GM18502 (cell line): ENCODE results near the gene IQUB.
"Not testable (repeated sequence)": the region's sequence is repeated elsewhere in the genome, so short reads cannot be mapped to it uniquely, and the experiment has no call there.

Experiments
- ATAC-seq: cut with Tn5 transposase; IDR thresholded peaks from one replicate; pipeline ENCODE4 v1.9.1; 2021; ENCODE audit warnings: mild to moderate bottlenecking; ENCODE audit not compliant: unreplicated experiment, poor library complexity

The IQUB gene

GRCh38 chr7:123548406-123548805 lies 14.0 kb upstream of the IQUB start:
- ATAC-seq: no peak

GRCh38 chr7:123539871-123540270 lies 5.5 kb upstream of the IQUB start:
- ATAC-seq: no peak

- ATAC-seq: no peak
Measured at GRCh38 chr7:123538897-123539296, 4.5 kb upstream of the IQUB start.

DNA sequence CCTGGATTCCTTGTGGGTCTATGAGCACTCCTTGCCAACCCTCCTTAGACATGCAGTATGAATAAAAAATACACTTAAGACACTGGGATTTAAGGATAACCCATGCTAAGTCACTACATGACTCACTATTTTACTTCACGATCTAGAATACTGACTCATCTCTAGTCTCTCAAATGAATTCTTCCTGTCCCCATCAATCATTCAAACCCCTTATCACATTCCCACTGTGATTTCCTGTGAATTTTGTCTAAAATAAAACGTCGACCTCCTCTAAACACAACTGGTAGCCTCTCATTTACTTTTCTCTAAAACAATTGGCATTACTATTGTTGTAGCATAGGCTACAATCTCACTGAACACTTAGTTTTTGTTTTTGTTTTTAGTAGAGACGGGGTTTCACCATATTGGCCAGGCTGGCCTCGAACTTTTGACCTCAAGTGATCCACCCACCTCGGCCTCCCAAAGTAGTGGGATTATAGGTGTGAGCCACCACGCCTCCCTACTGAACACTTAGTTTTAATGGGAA lies 3.9 kb upstream of the IQUB start:
- no peak for ATAC-seq

GRCh38 chr7:123537026-123537642 lies 2.7 kb upstream of the IQUB start:
- ATAC-seq: no peak

DNA sequence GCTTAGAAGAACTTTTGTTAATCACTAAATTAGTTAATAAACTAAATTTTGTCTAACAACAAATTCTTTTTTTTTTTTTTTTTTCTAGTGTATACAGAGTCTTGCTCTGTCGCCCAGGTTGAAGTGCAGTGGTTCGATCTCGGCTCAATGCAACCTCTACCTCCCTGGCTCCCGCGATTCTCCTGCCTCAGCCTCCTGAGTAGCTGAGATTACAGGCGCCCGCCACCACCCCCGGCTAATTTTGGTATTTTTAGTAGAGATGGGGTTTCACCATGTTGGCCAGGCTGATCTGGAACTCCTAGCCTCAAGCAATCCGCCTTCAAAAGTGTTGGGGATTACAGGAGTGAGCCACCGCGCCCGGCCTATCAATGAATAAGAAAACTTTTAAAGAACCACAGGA lies 1.1 kb upstream of the IQUB start:
- ATAC-seq: no peak

- ATAC-seq: peak; percentile 14
Measured at GRCh38 chr7:123533929-123534382, 439 bp downstream of the IQUB start.

DNA sequence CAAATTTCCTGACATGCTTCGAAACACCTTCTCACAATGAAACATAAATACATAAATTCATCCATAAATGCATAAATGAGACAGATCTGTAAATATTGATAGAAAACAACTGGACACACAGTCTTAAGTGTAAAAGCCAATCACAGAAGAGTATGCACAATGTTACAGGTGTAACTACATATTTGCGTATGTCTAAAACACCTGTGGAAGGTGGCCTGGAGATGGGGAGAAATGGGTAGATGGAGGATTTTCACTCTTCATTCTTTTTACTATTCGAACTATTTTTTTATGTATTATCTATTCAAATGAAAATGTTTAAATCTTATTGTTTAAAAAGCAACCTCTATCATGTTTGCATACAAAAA lies 860 bp downstream of the IQUB start:
- no peak for ATAC-seq

DNA sequence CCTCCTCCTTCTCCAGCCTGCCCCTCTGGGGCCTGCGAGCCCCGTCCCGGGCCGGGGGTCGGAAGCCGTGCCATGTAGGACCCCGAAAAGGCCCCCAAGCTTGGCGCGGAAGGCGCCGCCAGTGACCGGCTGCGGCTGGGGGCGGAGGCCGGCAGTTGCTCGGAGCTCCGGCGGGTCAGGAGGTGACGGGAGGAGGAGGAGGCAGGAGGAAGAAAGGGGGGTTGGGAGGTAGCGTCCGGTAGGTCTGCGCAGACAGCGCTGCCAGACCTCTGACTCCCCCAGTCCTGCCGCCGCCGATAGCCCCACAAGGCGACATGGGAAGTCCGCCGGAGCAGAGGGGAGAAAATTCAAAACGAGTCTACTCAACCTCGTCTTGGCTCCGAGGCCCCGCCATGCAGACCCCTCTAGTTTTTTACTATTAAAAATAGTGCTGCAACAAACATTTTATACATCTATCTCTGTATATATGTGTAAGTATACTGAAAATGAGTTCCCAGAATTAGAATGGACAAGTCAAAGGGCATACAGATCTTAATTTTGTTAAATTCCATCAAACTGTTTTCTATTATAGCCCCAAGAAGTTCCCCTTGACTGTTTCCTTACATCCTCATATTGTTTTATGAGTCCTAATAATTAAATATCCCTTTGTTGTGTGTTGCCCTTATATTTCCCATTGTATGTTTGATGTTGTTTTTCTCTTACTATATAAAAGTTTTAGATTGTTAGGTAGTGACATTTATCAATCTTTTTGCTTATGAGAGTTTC lies 1.4 kb downstream of the IQUB start:
- ATAC-seq: peak; percentile 18

DNA sequence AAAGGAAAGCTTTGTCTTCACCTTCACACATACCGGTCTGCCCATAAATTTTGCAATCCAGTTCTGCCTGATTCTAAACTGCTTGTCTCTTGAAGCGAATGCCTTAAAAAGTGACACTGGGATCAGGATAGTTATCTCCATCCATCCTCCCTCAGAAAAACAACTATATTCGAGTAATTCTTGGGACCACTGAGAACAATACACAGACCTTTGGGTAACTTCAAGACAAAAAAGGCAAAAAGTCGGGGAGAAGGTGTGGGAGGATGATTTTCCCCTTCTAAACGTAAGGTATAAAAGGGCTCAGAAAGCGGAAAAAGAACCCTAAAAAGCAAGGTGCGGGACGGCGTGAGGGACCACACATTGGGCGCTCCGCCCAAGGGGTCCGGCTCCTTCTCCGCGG lies 2.1 kb downstream of the IQUB start:
- peak; percentile 8 for ATAC-seq

DNA sequence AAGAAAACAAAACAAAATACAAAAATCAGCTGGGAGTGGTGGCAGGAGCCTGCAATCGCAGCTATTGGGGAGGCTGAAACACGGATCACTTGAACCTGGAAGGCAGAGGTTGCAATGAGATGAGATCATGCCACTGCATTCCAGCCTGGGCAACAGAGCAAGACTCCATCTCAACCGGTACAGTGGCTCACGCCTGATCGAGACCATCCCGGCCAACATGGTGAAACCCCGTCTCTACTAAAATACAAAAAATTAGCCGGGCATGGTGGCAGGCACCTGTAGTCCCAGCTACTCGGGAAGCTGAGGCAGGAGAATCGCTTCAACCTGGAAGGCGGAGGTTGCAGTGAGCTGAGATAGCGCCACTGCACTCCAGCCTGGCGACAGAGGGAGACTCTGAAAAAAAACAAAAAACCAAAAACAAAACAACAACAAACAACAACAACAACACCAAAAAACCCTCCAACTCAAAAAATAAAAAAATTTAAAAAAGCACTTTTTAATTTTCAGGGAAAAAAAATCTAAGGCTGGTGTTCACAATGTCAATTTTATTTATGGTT lies 4.3 kb downstream of the IQUB start:
- ATAC-seq: not testable (repeated sequence)

- ATAC-seq: no peak
Measured at GRCh38 chr7:123528265-123528664, 6.1 kb downstream of the IQUB start.

GRCh38 chr7:123527712-123528225 lies 6.6 kb downstream of the IQUB start:
- ATAC-seq: not testable (repeated sequence)

GRCh38 chr7:123526533-123526932 lies 7.9 kb downstream of the IQUB start:
- not testable (repeated sequence) for ATAC-seq

- no peak for ATAC-seq
Measured at GRCh38 chr7:123522066-123522465, 12.3 kb downstream of the IQUB start.

GRCh38 chr7:123505221-123505620 lies 29.2 kb downstream of the IQUB start:
- no peak for ATAC-seq

GRCh38 chr7:123502201-123502600 lies 32.2 kb downstream of the IQUB start:
- ATAC-seq: no peak

DNA sequence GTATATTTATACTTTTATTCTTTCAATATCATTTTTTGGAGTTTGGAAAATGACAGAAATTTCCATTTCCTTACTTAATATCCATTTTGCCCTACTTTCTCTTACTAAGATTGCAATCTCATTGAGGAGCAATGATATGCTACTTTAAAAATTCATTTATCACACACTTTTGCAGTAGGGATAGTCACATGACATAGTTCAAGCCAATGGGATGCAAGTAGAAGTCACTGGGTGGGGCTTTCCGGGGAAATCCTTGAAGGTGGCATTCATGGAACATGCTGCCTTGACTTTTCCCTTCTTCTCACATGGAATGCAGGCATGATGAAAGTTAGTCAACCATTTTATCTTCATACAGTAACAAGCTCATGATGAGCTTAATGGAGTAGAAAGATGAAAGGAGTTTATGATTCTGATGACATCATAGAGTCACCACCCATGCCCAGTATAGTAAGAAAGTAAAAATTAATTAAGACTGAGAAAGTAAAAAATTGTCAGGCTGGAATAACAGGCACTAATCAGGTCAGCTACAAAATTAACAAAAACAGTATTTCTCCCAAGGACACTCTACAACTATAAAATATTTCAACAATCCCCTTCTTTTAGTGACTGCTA lies 33.4 kb downstream of the IQUB start:
- no peak for ATAC-seq

DNA sequence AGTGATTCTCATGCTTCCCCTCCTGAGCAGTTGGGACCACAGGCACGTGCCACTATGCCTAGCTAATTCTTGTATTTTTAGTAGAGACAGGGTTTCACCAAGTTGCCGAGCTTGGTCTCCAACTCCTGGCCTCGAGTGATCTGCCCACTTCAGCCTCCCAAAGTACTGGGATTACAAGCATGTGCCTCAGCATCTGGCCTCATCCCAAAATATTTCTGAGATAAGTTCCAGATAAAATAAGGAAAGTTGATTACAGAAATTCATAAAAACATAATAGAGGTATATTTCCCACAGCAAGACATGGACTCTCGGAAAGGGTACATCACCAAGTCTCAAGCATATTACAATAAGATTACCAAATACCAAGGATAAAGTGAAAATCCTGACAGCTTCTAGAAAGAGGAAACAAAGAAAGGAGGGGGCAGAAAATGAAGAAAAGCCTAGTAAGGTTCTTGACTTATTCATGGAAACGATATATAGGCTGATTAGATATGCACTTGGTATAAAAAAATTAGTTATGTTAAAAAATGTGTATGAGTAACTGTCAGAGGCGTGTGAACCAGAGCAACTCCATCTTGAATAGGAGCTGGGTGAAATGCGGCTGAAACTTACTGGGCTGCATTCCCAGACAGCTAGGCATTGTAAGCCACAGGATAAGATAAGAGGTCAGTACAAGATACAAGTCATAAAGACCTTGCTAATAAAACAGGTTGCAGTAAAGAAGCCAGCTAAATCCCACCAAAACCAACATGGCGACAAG lies 35.0 kb downstream of the IQUB start:
- no peak for ATAC-seq

- ATAC-seq: no peak
Measured at GRCh38 chr7:123498601-123499000, 35.8 kb downstream of the IQUB start.
